HK-2 (cell line): ENCODE measurements around the gene HRCT1.
"Not testable (repeated sequence)": the region's sequence is repeated elsewhere in the genome, so short reads cannot be mapped to it uniquely, and the experiment has no call there.

Experiments used
- DNase-seq: peaks from one replicate; pipeline ENCODE4 v3.0.0-alpha.2; 2018; ENCODE audit not compliant: unreplicated experiment

Gene HRCT1

GRCh38 chr9:35917261-35917660 lies 11.3 kb downstream of the HRCT1 start:
- DNase-seq = no peak

DNA sequence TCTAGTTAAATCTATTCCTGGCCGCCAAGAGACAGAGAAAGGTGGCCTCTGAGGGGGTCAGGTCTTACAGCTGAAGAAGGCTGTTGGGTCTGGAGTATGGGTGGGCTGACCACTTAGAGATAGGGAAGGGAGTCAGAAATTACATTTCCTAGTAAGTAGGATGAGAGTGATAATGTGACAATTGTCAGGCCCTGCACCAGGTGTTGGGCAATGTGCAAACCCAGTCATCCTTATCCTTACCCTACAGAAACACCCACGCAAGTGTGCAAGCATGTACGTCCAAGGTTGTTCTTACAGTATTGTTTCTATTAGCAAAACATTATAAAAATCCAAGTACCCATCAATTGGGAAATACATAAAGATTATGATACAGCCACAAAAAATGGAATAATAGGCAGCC lies 12.8 kb downstream of the HRCT1 start:
- DNase-seq = no peak

- DNase-seq = no peak
These were observed 13.4 kb downstream of the HRCT1 start for GRCh38 chr9:35919212-35920008.

- no peak for DNase-seq
These were observed 14.1 kb downstream of the HRCT1 start for GRCh38 chr9:35920051-35920620.

- no peak for DNase-seq
These were observed 17.6 kb downstream of the HRCT1 start for GRCh38 chr9:35923598-35923926.

DNA sequence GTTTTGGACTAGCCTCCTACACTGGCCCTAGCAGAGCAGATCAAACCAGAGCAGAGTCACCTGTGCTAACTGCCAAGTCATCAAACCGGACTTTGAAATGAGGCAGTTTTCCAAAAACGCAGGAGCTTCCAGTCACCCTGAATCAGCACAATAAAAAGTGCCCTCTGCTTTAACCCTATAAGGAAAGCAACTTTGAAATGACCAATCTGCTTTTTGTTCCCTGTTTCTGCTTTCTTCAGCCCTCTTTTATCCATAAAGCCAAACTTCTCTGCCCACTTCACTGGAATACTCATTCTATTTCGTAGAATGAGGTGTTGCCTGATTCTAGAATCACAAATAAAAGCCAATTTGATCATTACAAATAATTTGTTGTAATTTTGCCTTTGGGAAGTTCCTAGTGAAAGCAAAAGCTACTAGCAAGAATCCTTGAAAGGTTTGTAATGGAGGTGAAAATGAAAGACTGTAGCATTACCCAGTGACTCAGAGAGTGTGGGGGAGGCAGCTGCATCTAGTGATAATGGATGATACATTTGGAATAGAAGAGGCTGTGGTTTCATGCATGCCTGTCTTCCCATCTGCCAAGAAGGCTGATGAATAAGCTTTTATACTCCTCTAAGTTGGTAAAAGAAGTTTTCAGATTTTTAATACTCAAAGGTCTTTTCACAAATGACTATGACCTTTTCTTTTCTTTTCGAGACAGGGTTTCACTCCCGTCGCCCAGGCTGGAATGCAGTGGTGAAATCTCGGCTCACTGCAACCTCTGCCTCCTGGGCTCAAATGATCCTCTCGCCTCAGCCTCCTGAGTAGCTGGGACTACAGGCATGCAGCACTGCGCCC lies 18.1 kb downstream of the HRCT1 start:
- peak; percentile 55 for DNase-seq

GRCh38 chr9:35928591-35929452 lies 22.8 kb downstream of the HRCT1 start:
- DNase-seq = no peak

DNA sequence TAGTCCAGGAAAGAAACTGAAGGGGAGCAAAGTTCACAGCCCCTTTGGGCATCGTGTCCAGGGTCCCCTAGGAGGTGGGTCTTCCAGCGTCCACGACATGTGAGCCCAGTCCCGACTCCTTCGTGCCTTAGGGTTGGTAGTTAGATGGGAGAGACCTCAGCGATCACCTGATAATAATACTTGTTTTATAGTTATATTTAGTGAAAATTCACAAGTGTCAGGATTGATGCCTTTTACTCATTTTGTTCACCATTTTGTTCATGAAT lies 23.4 kb downstream of the HRCT1 start:
- no peak for DNase-seq

DNA sequence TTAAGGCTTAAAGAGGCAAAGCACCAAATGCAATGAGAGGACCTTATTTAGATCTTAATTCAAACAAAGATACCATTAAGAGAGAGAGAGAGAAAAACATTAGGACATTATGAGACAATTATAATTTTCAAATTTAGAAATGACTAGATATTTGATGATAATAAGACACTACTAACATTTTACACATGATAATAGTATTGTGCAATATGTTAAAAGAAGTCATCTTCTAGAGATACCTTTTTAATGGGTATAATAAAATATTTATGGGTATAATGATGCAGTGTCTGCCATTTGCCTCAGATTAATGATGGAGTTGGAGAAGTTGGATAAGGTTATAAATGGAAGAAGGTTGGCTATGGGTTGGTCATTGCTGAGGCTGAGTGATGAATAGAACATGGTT lies 24.5 kb downstream of the HRCT1 start:
- no peak for DNase-seq

DNA sequence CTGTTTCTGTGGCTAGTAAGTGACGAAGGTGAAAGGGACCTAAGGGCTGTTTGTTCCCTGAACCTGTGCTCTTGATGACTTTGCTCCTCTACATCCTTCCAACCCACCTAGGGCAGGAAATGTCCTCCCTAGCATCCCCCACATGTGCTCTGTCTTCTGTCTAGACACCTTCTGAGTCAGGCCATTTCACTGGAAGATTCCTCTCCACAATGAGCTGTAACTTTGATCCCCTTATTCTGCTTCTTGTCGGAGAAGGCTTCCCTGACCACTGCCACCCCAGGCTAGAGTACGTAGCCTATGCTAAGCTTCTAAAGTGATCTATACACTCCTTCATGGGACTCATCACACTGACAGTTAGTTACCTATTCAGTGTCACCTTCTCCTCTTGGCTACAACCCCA lies 25.0 kb downstream of the HRCT1 start:
- no peak for DNase-seq

DNA sequence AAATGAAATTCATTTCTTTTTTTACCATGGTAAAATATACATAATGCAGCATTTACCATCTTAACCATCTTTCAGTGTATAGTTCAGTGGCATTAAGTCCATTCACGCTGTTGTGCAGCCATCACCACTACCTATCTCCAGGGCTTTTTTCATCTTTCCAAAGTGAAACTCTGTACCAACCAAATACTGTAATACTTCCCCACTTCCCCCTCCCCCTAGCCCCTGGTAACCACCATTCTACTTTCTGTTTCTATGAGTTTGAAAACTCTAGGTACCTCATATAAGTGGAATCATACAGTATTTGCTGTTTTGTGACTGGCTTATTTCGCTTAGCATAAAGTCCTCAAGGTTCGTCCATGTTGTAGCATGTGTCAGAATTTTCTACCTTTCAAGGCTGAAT lies 26.7 kb downstream of the HRCT1 start:
- no peak for DNase-seq

DNA sequence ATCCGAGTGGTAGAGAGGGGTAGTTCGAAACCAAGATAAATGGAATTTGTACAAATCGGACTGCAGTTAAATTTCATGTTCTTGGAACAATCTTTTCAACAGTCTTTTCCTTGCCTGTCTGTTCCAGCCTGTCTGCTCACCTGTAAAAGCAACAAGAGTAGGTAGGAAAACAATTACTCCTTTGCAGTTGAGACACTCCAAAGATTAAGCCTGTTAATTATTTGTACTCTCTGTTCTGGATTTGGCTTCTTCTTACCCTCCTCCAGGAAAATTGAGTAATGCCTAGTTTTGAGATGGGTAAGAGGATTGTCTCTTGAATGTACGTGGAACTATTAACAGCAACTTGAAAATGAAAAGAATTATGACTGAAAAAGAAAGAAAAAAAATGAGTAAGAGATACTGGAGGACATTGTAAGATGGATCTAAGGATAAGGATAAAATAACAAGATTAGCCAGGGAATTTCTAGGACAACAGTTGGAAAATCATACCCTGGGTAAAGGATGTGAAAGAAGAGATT lies 27.6 kb downstream of the HRCT1 start:
- DNase-seq = no peak

GRCh38 chr9:35934069-35934468 lies 28.1 kb downstream of the HRCT1 start:
- not testable (repeated sequence) for DNase-seq

DNA sequence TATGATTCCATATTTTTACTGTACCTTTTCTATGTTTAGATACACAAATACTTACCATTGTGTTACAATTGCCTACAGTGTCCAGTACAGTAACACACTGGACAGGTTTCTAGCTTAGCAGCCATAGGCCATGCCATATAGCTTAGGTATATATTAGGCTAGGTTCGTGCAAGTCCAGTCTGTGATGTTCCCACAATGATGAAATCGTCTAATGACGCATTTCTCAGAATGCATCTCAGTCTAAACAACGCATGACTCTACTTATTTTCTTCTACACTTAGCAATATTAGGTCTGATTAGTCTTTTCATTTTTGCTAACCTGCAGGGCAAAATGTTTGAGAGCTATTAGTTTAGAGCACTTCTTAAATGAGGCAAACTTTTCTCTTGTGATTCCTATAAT lies 29.3 kb downstream of the HRCT1 start:
- DNase-seq = no peak

GRCh38 chr9:35935755-35936509 lies 29.9 kb downstream of the HRCT1 start:
- DNase-seq = no peak

GRCh38 chr9:35937227-35937626 lies 31.2 kb downstream of the HRCT1 start:
- no peak for DNase-seq

DNA sequence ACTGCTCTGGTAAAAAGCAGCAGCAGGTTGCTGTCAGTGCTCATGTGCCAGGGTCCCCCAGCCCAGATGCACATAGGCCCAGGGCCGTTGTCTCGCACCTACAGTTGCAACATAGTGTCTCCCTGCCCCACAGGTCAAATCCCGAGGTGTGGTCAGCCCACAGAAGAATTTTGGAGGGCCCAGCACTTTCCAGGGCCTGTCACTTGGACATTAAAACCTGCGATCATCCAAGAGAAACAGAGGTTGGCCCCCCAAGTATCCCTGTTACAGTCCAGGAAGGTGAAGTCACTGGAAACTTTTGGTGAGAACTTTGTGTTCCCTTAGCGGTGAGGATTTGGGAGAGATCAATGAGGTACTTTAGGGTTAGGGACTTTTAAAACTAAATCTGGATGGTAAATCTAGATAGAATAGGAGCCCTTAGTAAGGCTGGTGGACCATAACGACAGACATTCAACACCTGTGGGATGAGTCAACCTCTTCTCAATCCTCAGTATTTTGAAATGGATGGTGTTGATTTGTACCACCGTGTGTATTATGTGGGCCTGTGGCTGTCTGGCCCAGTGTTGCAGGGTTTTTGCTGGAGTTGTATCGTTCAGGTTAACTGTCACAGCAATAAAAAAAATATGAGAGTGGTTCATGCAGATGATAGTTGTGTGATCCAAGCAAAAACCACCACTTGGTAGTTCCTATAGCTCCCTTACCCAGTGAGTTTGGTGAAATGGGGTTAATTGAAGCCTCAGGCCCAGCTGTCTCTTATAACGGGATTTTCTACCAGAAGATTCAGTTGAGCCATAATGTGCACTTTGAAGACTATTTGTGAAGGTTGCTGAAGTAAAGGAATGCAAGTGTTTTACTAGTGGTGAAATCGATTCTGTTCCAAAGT lies 32.7 kb downstream of the HRCT1 start:
- DNase-seq = no peak

- DNase-seq = no peak
These were observed 33.8 kb downstream of the HRCT1 start for GRCh38 chr9:35939679-35940250.

GRCh38 chr9:35940458-35941407 lies 34.7 kb downstream of the HRCT1 start:
- no peak for DNase-seq
